RWPE1 (cell line): Measurements from ENCODE around the gene CLEC1A.

Experiments used
- CTCF ChIA-PET: fragments of 350-600 bp; sonication (Branson Sonifier 250); formaldehyde crosslinking; extraction: SDS; loops from one replicate; lab custom pipeline; 2021; lab: Yijun Ruan, JAX
- POLR2A ChIA-PET: fragments of 400-600 bp; formaldehyde crosslinking; extraction: SDS; loops from one replicate; lab custom pipeline; 2020; ENCODE audit warnings: antibody characterized with exemption; ENCODE audit not compliant: low non-redundant PET; lab: Yijun Ruan, JAX
- DNase-seq: peaks from one replicate; pipeline ENCODE4 v3.0.0; 2012; ENCODE audit warnings: low spot score
- H3K27ac ChIP-seq: fragments of 450-650 bp; 2 replicates; pipeline ENCODE4 v1.5.1; 2017
- TF ChIP-seq, protein P1 (sequence below): fragments of 450-650 bp; conservative IDR thresholded peaks from 2 replicates; pipeline ENCODE4 v1.5.1; 2017; ENCODE audit warnings: low read depth, mild to moderate bottlenecking

CLEC1A gene

GRCh38 chr12:10094646-10095395 lies 4.0 kb downstream of the CLEC1A start:
- POLR2A ChIA-PET, result no interaction called here
- DNase-seq, result no peak
- H3K27ac ChIP-seq, result no peak overlapping the region
- CTCF ChIA-PET, result no interaction called here
- TF ChIP-seq, protein P1, sequence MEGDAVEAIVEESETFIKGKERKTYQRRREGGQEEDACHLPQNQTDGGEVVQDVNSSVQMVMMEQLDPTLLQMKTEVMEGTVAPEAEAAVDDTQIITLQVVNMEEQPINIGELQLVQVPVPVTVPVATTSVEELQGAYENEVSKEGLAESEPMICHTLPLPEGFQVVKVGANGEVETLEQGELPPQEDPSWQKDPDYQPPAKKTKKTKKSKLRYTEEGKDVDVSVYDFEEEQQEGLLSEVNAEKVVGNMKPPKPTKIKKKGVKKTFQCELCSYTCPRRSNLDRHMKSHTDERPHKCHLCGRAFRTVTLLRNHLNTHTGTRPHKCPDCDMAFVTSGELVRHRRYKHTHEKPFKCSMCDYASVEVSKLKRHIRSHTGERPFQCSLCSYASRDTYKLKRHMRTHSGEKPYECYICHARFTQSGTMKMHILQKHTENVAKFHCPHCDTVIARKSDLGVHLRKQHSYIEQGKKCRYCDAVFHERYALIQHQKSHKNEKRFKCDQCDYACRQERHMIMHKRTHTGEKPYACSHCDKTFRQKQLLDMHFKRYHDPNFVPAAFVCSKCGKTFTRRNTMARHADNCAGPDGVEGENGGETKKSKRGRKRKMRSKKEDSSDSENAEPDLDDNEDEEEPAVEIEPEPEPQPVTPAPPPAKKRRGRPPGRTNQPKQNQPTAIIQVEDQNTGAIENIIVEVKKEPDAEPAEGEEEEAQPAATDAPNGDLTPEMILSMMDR, result no peak

DNA sequence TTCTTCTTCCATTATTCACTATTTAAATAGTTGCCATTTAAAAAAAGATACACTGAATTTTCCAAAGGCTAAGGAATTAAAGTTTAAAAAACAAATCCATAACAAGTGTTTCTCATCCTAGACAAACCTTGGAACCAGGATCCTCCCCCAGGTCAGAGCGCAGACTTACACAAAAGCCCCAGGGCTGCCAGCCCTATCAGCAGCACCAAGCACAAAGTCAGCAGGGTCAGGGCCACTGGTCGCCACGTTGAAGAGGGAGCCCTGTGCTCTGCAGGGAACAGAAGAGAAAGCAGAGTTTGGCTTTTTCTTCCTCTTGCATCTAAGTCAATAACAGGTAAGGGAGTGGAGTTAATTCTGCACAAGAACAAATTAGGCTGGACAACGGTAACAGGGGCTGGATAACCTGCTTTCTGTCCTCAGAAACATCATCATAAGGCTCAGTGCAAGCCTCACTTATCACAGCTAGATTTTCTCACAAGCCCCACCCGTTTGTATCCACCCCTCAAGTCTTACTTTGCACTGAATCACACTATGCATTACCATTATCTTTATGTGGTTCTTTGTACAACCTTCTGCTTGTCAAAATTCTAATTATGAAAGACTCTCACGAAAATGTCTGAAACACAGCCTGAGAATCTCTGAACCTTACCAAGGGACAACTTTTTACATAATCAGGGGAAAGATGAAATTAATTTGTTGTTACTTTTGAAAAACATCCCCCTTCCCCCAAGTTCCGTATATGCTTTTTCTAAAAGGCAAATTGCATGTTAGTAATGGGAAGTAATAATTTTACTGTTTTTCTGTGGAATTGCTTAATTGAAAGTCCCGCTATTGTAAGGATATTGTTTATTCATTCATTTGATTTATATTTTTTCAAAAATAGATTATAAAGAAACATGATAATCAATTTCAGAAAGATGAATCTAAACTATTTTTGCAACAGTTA lies 9.6 kb downstream of the CLEC1A start:
- CTCF ChIA-PET, result interaction anchor here (0.6 kb wide), 1 partner anchor 20 kb away, joined by 3 read pairs; no protein-coding TSS in a partner anchor
- POLR2A ChIA-PET, result no interaction called here
- TF ChIP-seq, protein P1, result no peak
- no peak overlapping the region for H3K27ac ChIP-seq
- no peak for DNase-seq

DNA sequence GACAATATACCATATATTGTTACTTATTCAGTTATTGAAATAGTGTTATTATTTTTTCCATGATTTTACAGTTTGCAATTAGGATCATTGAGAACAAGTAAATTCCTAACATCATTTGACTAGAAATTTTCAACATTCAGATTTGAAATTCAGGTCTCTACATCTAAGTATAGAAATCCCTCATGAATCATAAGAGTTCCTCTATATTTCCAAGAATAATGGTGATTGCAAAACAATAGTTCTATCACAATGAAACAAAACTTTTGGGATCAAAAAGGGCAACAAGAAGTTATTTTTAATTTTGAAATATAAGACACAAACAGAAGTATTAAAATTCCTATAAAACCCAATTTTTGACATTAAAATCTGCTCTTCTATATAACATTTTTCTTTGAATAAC lies 10.8 kb downstream of the CLEC1A start:
- POLR2A ChIA-PET, result no interaction called here
- TF ChIP-seq, protein P1, result no peak
- no peak overlapping the region for H3K27ac ChIP-seq
- CTCF ChIA-PET, result no interaction called here
- DNase-seq, result no peak

DNA sequence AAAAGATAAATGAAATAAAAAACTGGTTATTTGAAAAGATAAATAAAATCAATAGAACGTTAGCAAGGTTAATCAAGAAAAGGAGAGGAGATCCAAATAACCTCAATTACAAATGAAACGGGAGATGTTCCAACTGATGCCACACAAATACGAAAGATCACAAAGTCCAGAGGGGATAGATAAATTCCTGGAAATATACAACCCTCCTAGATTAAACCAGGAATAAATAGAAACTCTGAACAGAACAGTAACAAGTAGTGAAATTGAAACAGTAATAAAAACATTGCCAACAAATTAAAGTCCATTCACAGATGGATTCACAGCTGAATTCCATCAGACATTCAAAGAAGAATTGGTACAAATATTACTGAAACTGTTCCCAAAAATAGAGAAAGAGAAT lies 12.4 kb downstream of the CLEC1A start:
- TF ChIP-seq, protein P1, result no peak
- CTCF ChIA-PET, result no interaction called here
- H3K27ac ChIP-seq, result no peak overlapping the region
- no peak for DNase-seq
- POLR2A ChIA-PET, result no interaction called here

DNA sequence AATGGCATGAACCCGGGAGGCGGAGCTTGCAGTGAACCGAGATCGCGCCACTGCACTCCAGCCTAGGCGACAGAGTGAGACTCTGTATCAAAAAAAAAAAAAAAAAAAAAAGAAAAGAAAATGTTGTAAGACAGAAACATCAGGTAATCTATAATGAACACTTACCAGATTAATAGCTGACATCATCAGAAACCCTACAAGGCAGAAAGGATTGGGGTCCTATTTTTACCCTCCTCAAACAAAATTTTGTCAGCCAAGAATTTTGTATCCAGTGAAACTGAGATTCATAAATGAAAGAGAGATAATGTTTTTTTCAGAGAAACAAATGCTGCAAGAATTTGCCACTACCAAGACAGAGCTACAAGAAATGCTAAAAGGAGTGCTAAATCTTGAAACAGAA lies 14.1 kb downstream of the CLEC1A start:
- TF ChIP-seq, protein P1, result no peak
- DNase-seq, result no peak
- ChIA-PET CTCF (no interaction called here), POLR2A (no interaction called here)
- no peak overlapping the region for H3K27ac ChIP-seq

DNA sequence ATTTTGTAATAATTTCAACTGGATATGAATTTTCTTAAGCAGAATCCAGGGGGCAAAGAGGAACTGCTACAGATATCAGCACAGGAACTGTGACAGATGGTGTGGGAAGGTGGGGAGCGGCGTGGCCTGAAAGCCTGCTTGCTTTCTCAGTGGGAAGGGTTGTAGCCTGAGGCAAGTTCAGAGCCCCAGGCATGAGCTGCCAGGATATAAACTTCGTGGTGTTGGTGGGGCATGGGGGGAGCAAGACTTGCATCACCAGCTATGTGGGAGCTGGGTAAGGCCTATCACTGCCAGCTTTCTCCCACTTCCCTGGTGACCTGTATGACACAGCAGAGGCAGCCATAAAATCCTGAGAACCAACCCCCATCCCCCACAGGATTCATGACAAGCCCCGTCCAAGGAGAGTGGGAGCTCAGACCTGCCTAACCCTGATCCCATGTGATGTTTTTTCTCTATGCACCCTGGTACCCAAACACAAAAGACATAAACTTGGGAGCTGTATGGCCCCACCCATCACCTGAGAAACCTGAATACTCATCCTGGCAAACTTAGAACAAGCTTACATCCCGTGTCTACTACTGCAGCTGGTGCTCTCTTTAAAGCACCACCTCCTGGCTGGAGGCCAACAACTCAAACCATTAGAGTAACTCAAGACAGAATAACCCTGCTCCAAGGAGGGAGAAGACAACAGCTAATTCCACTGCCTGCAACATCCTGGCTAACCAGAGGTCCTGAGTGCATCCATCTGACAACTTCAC lies 16.5 kb downstream of the CLEC1A start:
- H3K27ac ChIP-seq, result no peak overlapping the region
- TF ChIP-seq, protein P1, result no peak
- POLR2A ChIA-PET, result no interaction called here
- CTCF ChIA-PET, result interaction anchor here (0.5 kb wide), 1 partner anchor 107 kb away, joined by 4 read pairs; no protein-coding TSS in a partner anchor
- DNase-seq, result no peak
